Measurements from ENCODE around the gene MAP10.

MAP10 gene

DNA sequence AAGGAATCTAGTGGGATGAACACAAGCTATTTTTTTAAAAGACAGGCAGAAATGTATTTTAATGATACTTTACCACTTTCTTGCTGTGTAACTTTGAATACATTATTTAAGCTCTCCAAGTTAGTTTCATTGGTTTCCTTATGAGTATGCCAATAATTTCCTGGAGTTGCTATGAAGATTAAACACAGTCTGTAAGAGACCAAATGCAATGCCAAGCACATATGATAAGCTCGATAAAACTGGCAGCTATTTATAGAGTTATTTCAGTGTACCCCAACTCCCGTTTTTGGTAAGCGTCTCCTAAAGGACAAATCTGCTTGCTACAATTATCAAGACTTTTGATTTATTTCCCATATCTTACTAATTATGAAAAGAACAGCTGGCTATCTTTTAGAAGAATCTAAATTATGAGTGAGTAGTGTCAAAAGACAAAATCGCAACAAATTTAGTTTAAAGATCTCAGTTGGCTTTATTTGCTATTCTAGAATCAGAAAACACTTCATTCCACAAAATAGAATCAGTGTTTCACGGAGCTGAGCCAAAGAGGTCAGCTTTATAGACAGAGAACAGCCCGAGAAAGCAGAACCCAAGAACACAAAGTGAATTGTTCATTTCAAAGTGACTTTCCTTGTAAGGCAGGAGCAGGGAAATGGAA is 7.2 kb upstream of the MAP10 start:
- DNase-seq (ENCODE audit: low read depth): no peak

DNA sequence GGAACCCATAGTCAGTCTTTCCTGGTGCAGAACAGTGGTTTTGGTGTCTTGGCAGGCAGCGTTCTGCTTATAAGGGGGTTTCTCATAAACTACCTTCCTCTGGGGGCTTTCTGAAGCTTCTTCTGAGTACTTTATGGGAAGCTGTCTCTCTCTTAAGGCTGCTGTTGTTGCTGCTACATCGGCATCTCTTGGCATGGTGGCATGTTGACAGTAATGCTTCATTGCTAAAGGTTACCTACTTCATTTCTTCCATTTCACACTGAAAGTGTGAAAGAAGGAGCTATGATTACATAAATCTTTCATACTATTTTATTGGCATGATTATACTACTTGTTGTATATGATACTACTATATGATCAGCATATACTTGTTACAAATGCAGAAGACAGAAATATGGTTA is 6.3 kb upstream of the MAP10 start:
- no peak for DNase-seq (ENCODE audit: low read depth)

DNA sequence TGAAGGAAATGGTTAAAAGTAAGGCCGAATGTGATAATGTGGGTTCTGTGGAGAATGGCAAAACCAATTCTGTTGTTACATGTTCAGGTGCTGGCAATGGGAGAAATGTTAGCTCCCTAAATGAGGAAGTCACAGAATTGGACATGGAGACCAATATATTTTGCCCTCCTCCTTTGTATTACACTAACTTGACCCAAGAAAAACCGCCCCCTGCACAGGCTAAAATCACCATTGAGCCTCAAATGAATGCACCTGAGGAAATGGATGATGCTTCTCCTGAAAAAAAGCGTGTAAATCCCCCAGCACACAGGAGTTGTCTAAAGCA is 932 bp downstream of the MAP10 start:
- no peak for DNase-seq (ENCODE audit: low read depth)

DNA sequence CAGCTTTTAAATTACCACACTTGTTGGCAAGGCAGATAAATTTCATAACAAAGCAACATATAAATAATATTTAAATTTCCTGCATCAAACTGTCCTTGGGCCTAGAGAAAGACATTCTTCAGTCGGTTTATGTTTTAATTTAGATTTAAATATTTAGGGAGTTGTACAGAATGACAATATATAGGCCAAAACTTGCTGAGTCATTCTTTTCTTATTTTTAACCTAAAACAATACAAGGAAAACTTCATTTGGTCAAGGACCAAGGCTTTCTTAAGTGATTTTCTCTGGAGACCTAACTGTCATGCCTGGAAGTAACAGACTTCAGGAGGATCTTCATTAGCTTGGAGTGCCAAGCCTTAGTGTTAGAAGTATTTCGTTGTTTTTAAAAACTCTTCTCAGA is 5.6 kb downstream of the MAP10 start:
- DNase-seq (ENCODE audit: low read depth): no peak

DNA sequence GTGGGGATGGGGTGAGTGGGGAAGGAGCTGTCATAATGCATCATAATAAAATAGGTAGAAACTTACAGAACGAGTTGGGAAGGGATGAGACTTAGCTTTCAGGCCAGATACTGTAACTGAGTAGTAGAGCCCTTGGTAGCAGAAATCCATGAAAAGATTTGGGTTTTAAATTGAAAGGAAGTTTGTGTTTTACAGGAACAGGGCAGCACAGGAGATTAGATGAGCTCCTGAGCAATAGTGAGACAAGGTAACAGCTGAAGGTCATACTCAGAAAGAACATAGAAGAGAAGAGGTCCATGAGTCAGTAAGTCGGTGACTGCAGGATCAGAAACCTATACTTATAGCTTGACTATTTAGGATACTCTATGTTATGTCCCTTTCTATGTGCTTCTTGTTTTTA is 7.3 kb downstream of the MAP10 start:
- DNase-seq (ENCODE audit: low read depth): no peak

DNA sequence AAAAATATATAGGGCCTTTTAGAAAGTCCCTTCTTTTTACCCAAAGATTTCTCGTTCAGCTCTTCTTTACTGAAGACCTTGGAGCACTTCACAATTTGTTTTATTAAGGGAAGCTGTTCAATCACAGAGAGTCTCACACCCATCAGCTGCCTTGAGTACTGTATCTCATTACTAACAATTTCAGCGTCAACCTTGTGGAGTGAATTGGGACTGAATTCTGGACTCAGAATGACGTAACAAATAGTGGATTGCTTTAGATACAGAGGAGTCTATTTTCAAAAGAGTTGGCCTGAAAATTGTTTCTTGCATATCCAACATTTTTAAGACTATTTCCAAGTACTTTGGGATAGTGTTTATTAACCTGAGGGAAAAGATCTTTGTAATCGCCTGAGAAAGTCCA is 7.9 kb downstream of the MAP10 start:
- no peak for DNase-seq (ENCODE audit: low read depth)

DNA sequence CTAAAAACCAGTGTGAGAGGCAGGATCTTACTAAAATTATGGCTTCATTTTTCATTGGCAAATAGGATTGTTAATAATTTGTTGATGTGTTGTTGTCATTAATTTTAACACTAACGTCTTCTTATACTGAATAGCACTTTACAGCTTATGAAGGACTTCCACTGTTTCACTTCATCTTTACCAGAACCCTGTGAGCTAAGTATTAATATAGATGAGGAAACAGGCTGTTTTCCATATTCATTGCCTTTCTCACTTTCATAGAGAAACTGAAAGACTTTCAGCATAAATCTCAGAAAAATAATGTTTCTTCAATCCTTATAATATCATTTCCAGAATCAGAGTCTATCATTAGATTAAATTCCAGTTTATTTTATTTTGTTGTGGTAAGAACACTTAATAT is 8.5 kb downstream of the MAP10 start:
- no peak for DNase-seq (ENCODE audit: low read depth)

DNA sequence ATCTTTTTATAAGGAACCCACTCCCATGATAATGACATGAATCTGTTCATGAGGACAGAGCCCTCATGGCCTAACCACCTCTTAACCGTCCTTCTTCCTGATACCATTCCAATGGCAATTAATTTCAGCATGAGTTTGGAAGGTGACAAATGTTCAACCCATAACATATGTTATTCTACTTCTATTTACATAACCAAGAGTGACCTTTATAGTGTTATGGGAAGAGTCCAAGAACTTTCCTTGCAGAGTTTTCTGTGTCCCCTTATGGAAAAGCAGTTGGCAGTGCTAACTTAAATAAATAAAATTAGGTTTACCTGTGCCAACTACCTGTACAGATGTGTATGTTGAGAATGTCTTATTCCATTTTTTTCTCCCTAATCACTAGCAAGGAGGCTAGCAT is 11.1 kb downstream of the MAP10 start:
- no peak for DNase-seq (ENCODE audit: low read depth)

DNA sequence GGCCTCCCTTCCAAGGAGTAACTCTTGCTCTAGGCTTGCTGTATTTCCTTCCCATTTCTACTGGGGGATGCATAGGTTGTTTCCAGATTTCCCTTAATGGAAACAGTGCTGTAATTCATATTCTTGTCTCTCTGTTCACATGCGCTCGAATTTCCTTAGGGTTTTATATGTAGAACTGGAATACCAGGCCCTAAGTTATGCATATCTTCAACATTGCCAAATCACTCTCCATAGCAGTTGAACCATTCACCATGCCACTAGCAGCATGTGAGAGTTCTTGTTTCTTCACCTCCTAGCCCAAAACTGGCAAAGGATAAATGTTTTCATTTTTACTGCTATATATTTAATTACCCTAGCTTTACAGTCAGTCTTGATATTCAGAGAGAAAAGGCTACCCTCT is 12.8 kb downstream of the MAP10 start:
- no peak for DNase-seq (ENCODE audit: low read depth)

DNA sequence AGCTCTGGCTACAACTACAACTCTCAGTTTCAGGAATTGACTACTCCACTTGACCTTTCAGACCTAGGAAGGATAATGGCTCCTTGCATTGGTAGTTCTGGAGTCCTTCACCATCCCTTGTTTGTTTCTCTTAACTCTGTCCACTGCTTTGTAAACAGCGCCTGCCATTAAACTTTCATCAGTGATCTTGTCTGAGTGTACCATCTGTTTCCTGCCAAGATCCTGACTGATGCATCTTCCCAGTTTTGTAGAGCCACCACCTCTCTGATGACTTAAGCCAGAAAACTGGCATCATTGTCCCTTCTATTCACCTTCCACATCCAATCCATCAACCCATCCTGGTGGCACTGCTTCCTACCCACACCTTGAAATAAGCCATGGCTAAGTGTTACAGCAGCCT is 15.2 kb downstream of the MAP10 start:
- DNase-seq (ENCODE audit: low read depth): no peak

DNA sequence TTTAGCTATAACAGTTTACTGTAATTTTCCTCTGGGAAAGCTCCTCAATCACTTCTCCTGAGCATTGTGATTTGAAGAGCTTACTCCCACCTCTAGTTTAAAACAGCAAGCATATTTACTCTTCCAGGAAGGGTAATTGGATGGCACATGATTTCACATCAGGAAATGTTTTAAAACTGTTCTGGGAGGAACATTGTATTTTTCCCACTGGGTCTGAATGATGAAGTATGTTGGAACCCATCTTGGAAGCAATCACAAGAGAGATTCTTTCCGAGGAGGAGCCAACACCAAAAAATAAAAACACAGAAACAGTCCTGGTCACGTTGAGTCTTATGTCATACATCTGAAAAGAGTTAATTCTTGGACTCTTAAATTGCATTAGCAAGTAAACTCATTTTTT is 17.3 kb downstream of the MAP10 start:
- DNase-seq (ENCODE audit: low read depth): no peak

DNA sequence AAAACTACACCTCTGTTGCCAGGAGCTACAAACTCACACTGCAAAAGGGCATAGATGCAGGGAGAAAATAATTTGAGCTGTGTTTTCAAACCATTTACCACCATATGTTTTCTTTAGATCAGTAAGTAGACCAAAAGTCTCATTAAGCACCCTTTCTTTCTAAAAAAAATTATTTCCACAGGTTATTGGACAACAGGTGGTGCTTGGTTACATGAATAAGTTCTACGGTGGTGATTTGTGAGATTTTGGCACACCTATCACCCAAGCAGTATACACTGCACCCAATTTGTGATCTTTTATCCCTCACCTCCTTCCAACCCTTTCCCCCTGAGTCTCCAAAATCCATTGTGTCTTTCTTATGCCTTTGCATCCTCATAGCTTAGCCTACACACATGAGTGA is 21.1 kb downstream of the MAP10 start:
- DNase-seq (ENCODE audit: low read depth): no peak

DNA sequence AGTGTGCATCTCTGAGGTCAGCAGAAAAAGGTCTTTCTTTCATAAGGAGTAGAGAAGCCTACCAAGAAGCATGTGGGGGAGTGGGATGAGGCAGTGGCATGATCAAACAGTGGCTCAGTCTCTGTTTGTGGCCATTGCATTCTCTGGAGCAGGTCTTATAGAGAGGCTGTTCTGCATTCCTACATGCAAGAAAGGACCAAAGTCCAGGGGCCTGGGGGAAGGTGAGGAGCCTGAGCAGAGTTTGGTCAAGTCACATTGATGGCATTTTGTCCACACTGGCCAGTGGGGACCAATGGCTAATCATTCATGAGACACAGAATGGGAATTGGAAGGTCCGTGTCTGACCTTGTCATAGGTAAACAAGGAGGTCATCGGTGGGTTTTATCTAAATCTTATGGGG is 25.4 kb downstream of the MAP10 start:
- DNase-seq (ENCODE audit: low read depth): no peak

DNA sequence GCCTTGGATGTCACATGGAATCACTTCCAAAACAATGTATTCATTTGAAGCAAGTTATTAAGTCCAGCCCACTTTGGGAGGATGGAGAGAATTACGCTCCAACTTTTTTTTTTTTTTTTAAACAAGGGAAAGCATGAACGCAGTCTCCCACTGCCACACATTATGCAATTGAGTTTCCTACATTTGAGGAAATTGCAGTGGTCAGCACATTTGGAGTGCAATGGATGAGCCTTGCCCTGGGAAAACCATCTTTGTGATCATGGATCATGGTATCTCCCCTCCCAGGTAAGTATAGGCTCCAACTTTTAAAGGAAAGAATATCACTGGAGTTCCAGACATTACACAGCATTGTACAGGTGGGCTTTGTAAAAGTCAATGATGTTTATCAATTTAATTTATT is 26.7 kb downstream of the MAP10 start:
- DNase-seq (ENCODE audit: low read depth): no peak

DNA sequence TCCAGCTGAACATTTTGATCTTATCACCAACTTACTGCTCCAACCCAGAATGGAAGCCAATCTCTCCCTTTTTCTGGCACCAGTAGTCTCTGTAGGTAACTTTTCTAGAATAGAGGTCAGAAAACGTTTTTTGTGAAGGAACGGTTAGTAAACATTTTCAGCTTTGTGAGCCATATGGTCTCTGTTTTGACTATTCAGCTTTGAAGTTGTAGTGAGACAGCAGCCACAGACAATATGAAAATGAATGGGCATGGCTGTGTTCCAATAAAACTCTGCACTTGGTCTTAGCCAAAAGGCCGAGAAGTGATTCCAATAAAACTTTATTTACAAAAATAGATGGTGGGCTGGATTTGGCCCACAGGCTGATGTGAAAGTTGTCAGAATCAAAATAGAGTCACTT is 28.9 kb downstream of the MAP10 start:
- DNase-seq (ENCODE audit: low read depth): no peak

DNA sequence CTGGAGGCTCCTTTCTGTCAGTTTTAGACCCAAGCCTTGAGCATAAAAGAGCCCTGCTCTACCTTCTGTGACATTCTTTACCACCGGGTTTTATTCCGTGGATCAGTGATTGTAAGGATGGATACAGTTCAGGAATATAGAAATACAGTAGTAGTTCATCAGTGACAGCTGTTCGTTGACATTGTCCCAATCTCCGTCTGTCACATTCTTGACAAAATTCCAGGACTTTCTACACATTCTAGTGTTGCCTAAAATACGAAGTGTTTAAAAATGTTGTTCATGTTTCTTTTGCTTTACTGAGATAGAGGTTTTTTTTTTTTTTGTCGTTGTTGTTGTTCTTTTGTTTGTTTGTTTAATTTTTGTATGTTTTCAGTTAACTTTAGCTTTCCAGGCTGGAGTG is 29.9 kb downstream of the MAP10 start:
- DNase-seq (ENCODE audit: low read depth): no peak

DNA sequence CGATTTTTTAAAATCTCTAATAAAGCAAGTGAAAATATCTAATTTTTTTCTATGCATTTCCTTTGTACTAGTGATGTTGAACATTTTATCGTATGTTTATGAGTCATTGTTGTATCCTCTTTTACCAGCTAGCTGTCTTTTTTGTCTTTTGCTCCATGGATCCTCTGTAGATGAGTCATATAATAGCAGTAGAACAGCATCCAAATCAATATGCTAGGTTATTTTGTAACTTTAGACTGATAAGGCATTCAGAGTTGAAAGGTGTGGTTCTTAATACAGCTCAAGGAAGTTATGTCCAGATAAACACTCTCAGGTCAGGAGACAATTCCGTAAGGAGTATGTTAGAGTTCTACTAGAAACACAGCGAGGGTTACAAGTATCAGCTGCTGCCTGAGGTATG is 31.9 kb downstream of the MAP10 start:
- no peak for DNase-seq (ENCODE audit: low read depth)

DNA sequence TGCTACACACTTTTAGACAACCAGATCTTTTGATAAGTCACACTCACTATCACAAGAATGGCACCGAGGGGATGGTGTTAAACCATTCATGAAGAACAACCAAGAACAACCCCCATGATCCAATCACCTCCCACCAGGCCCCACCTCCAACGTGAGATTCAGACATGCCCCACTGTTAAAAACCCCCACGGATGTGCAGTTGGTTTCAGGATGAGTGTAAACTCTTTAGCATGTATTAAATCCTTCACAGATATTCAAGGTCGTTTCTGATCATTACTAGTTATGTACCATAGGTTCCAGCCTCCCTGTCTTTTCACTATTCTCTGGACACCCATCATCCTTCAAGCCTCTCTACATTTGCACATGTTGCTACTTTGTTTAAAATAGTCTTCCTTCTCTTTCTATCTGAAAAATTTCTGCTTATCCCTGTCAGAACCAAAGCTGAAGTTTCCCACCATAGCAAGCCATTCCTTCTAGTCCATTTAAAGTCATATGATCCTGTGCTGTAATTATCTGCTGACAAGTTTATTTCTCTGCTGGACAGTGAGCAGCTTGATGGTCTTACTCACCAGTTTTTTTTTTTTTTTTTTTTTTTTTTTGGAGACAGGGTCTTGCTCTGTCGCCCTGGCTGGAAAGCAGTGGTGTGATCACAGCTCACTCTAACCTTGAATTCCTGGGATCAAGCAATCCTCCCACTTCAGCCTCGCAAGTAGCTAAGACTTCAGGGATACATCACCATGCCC is 36.8 kb downstream of the MAP10 start:
- DNase-seq (ENCODE audit: low read depth): no peak

DNA sequence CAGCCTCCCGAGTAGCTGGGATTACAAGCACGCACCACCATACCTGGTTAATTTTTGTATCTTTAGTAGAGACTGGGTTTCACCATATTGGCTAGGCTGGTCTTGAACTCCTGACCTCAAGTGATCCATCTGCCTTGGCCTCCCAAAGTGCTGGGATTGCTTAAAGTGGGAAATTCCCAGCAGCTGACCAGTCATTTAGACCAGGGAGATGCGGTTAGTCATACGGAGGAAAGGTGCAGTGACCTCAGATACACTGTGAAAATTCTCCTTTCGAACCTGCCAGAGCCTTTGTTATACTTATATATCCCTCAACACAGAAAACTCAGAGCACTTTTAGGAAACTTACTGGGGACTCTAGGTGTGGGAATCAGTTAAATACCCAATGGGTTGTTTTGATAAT is 39.6 kb downstream of the MAP10 start:
- no peak for DNase-seq (ENCODE audit: low read depth)

DNA sequence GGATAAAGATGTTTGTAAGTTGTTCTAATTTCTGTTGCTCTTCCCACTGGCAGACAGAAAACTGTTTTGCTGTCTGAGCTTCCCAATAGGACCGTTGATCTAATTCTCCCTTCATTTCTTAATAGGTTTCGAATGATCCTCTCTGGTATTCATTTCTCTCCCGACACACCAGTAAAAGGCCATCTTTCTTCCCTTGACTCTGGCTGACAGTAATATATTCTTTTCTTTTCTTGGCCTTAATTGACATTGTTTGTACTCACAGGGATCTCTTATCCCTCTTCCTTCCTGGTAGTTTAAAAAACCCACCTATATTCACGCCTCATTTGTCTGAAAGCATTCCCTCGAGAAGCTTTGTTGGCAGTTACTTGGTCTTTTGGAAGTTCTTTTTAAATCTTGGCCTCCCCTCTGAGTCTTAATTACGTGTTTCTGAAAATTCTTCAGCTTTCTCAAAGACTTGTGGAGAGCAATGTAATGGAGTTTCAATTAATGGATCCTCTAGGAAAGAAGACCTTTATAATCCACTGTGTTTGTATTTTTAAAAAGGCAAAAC is 40.3 kb downstream of the MAP10 start:
- DNase-seq (ENCODE audit: low read depth): no peak

DNA sequence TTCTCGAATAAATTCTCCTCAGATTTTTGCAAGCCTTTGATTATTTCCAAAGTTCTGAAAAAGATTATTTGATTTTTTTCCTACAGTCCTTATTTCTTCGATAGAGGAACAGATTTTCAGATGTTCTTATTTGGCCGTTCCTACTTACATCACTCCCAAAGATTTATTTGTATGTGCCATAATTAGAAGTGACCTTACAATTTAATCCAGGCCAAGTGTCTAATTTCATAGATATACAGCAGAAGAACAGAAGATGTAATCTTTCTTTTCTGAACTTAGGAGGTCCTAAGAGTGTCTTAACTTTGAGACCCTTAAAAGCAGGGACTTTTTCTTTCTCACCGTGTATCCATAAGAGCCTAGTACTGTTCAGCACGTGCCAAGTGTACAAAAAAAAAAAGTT is 46.3 kb downstream of the MAP10 start:
- no peak for DNase-seq (ENCODE audit: low read depth)

DNA sequence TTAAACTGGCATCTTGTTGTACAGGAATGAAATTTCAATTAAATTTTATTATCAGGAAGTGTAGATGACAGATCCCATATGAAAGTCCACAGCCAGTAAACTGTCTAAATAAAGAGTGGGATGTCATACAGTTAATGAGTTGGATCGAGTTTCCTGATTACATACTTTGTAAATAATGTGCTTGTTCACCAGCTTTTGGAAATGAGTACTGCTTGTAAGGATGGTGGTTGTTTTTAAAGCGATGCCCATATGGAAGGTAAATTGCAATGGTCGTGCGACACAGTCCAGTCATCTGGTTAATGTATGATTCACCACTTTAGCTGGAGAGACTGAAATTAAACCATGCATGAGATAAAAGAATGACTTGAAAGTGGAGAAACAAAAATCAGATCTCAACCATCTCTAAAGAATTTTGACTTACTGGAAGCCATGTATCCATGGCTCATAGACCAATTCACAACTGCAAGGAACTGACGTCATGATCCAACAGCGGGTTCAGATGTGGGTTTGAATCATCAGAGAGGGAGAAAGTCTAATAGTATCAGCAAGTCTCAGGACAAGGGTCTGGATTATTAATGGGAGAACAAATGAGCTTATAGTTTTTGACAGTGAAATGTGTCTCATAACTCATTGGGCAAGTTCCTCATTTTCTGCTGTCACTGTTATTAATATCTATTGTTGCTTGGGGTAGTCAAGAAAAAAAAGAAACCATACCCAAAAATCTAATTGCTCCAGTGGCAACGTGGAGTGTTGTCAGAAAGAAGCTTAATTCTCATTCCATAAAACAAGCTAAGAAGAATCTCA is 49.0 kb downstream of the MAP10 start:
- DNase-seq (ENCODE audit: low read depth): peak; percentile 62

DNA sequence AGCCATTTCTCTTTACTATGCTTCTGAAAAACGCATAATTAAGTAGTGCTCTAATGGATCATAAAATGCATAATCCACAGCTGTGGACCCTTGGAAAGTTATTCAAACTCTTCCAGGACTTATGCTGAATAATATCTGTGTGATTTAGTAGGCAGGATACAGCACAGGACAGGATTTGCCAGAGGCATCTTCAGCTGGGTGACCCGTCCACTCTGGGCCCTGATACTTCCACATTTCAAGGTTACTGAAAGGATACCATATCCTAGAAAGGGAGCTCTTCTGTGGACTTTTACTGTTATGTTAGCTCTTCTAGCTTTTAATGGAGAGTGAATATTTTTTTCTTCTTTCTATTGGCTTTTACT is 49.6 kb downstream of the MAP10 start:
- DNase-seq (ENCODE audit: low read depth): no peak

Measured in non-pigmented ciliary epithelial cell (primary cell).